GM19438 (cell line): Measurements from ENCODE around the gene MYRIP.
"Not testable (repeated sequence)": the region's sequence is repeated elsewhere in the genome, so short reads cannot be mapped to it uniquely, and the experiment has no call there.

Source experiments
- ATAC-seq: cut with Tn5 transposase; IDR thresholded peaks from one replicate; pipeline ENCODE4 v1.9.1; 2021; ENCODE audit warnings: low read depth; ENCODE audit not compliant: unreplicated experiment

Gene MYRIP

DNA sequence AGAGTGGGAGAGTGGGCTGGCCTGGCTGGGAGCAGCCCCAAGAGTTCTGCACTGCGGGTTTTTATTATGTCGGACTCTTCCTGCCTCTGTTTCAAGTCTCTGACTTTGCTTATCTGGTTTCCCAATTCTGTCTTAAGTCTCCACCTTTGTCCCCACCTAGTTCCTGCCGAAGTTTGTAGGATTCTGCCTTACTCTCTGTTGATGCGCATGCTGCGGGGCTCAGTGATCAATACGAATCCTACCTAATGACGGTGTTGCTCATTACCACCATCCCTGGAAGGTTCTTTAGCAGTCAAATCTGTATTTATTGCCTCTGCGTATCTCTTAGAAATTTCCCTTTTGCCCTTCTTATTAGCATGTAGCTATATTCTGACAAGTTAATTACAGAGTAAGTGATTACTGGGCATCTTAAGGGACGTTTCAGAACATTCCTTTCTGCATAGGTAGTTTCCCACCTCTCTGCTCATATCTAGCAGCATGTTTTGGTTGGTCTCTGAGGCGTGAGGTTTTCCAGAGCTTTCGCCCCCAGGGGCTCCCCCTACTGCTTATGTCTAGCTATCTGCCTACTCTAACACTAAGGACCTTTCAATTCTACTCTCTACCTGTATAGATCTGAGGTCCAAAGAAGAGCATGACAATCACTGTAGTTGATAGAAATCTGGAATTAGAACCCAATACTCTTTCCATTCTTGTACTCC is 264.1 kb downstream of the MYRIP start:
- ATAC-seq = no peak

- ATAC-seq = not testable (repeated sequence)
Observed at GRCh38 chr3:40077139-40077538, 267.7 kb downstream of the MYRIP start.

- not testable (repeated sequence) for ATAC-seq
Observed at GRCh38 chr3:40077828-40078492, 268.6 kb downstream of the MYRIP start.

DNA sequence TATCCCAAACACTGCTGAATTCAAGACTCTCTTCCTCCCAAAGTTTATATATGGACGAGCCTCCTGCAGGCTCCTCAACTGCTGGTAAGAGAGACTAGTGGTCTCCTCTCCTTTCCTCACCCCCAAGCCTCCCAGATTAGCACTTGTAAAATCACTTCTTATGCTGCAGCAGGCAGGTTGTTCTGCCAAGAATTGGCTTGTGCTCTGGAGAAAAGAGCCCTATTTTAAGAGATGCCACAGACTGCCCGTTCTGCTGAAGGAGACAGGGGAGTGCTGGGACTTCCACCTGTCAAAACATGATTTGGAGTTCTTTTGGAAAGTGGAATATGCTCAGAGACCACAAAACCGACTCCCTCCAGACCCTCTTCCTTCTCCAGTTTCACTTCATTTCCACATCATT is 269.2 kb downstream of the MYRIP start:
- ATAC-seq = no peak

DNA sequence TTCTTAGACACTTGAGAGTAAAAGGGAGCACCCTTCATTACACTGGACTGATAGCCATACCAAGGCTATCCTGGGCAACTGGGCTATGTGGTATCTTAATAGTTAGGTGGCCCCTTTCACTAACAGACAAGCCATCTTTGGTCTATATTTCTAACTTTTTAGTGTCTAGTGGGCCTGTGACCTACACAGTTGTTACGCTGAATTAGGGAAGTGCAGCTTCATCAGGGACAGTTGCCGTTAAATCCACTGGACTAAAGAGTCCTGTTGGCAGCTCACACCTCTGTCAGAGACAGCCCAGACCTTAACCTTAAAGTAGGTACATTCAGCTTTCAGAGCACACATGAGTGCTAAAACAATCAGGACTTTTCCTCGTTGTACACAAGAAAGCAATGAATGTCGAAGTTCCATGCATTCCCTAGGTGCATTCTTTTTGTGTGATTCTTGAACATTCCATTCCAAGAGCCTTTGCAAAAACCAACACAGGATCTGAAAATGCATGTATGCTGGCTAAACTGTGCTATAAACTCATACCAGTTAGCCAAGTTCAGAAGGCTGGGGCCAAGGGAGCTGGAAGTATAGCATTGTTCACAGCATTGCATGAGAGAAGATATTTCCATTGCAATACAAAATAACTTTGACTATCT is 269.9 kb downstream of the MYRIP start:
- ATAC-seq = no peak

DNA sequence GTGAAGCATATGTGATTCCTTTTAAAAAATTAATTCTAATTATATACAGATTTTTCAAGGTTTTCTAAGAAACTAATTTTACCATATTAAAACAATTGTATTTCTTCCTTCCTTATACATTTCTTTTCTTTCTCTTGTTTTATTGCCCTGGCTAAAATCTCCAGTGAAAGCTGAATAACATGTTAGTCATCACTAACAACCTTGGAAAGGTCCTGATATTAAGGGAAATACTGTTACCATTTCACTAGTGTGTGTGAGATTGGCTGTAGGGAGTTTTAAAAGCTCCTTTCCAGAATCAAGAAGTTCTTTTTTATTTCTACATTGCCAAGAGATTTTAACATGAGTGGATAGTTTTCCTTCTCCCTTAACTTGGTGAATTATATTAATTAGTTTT is 270.4 kb downstream of the MYRIP start:
- no peak for ATAC-seq

DNA sequence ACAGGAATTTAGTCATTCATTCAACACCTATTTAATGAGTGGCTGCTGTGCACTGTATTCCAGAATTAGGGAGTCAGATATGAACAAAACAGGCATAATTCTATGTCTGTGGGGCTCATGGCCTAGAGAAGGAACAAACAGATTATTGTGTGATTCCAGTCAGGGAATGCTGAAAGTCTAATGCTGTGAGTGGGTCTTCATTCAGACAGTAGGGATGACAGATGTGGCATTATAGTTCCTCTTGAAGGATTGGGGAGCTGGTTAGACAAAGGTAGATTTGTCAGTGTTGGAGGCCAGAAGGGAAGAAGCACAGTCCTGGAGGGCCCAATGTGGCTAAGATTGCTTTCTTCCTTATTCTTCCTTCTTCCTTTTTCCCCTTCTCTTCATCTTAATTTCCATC is 273.7 kb downstream of the MYRIP start:
- no peak for ATAC-seq

GRCh38 chr3:40084424-40084823 is 275.0 kb downstream of the MYRIP start:
- ATAC-seq = not testable (repeated sequence)

DNA sequence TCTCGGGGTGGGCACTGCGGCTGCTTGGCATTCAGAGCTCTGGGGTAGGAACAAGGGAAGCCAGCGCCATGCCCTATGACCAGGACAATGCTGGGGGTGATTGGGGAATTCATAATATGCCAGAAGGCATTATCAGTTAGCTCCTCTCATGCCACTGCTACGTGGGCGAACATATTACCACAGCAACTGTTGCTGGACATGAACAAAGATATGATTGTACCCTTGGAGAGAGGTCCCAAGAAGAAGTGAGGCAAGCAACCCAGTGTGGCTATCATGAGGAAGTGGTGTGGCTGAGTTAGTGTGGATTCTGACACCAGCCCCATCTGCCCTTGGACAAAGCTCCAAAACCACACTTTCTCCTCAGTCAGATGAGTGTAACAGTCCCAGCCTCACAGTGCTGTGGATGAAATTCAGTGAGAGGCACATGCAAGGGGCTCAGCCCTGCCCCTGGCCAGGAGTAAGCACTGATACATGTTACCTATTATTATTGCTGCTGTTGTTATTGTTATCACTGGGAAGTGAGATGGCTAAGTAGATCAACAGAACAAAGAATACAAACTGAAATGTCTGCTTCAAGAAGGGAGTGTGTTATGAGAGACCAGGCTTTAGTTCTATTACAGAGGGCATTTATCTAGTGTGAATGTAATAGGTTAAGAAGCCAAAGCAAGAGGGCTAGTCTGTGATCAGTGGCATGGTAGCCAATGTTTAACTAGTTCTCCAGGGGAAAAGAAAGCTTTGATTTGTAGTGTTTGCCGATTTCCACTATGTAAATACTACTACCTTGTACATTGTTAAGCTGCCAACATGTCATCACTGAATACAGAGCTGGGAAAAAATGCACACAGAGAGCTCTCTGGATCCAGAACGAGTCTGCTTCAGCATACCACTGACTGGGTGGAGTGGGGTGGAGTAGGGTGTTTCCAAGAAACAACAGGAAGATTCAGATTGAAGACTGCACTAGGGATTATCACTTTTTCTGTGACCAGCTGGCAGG is 277.8 kb downstream of the MYRIP start:
- no peak for ATAC-seq

DNA sequence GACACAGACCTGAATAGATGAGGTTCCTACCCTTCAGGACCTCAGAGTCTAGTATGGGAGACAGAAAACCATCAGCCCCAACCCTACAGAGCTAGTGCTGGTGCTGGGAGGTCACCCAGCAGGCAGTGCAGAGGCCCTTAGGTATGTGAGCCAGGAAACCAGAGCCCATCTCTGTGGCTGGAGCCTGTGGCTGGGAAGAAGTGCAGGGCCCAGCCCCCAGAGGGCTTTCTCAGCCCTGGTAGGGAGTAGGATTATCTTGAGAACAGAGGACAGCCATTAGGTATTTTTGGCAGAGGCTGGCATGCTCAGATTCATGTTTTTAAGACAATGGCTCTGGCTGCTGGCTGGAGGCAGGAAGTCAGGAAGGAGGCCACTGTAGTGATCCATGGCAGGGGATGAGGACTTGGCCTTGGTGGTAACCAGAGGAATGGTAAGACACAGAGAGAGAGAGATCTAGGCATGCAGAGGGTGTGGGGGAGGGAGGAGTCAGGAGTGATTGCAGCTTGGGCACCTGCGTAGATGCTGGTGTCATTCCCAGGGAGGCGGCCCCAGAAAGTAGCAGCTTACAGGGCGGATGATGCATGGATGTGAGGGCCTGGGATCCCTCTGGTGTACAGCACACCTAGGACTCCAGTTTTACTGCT is 279.2 kb downstream of the MYRIP start:
- ATAC-seq = no peak

- no peak for ATAC-seq
Observed at GRCh38 chr3:40096661-40097111, 287.3 kb downstream of the MYRIP start.

GRCh38 chr3:40097131-40098117 is 288.0 kb downstream of the MYRIP start:
- no peak for ATAC-seq

GRCh38 chr3:40098261-40098759 is 288.9 kb downstream of the MYRIP start:
- ATAC-seq = no peak

- ATAC-seq = no peak
Observed at GRCh38 chr3:40099871-40100270, 290.5 kb downstream of the MYRIP start.

DNA sequence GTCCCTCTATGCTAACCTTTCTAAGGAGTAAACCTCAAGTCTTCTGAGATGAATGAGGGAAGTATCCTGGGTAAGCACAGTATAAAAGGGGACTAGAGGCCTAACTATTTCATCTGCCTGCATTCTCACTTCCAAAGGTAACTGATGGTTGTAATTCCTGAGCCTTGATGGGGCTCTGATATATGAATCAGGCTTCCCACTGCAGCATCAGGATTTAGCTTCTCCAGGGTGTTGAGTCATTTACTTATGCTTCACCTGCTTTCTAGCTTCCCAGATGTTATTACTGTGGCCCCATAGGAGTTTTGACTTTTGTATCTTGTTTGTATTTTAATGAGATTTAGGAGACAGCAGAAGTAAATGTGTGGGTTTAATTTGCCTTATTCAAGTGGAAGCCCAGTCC is 292.8 kb downstream of the MYRIP start:
- no peak for ATAC-seq

DNA sequence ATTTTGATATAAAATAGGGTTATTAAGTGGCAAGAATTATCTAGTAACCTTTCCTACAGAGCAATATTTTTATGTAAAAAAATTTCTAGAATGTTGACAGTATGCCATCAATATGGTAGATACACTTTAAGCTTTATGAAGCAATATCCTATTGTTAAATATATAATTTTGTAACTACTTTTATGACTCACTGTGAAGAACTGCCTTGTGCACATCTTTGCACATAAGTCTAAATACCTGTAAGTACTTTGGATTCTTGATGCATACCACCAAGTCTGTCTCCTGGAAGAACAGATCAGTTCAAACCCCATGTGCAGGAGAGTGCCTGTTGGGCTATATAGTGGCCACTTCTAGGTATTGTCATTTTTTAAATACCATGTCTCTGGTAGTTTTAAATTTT is 294.4 kb downstream of the MYRIP start:
- no peak for ATAC-seq

DNA sequence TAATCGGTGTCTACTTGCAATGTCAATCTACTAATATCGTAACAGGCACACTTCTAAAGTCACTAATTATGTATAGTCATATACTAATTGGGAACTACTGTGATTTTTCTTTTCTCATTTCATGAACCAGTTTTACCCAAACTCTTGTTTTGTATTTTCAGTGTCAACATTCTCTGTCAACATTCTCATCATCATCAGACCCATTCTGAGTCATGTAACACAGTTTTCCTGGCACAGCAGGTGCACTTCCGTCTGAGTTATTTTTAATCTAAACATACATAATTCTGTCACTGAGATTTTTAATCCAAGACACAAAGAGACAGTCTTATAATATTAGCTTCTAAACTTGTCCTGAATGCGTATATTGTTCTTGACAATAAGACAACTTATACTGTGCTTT is 295.0 kb downstream of the MYRIP start:
- ATAC-seq = no peak

GRCh38 chr3:40108643-40109042 is 299.2 kb downstream of the MYRIP start:
- no peak for ATAC-seq
